GM21737 (cell line): Measurements from ENCODE around the gene CMBL.
"Not testable (repeated sequence)": the region's sequence is repeated elsewhere in the genome, so short reads cannot be mapped to it uniquely, and the experiment has no call there.

Source experiments
- ATAC-seq: cut with Tn5 transposase; IDR thresholded peaks from one replicate; pipeline ENCODE4 v1.9.1; 2021; ENCODE audit warnings: mild to moderate bottlenecking, moderate library complexity; ENCODE audit not compliant: unreplicated experiment

Gene CMBL

GRCh38 chr5:10310835-10311570, 3.3 kb upstream of the CMBL start:
- ATAC-seq = not testable (repeated sequence)

DNA sequence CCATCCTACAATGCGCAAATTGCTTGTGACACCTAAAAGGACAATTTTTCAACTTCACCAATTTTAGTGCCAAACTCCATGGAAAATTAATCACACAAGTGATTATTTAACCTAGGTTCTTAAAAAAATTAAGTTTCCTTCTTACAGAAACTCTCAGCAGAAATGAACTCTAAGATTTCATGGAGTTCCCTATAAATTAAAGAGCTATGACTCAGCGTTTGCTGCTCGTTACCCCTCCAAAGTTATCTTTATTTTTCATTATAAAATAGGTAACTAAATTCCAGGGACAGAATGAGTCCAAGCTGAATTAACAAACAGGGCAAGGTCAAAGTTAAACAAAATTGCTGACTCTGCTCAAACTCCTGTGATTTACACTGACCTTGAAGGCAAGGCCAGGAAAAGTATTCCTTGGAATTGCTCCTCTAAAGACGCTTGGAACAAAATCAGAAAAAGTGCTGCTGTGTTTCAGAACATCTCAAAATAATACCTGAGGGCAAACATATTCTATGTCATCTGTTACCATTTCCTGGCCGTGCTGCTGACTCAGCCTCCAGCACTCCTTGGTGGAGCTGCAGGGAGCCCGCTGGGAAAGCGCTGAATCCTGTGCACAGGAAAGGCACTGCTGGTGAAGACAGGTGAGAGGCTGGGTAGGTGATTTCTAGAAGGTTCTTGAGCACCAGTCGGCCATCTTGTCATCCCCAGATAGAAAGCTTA, 2.5 kb upstream of the CMBL start:
- ATAC-seq = no peak

GRCh38 chr5:10308844-10309243, 1.1 kb upstream of the CMBL start:
- ATAC-seq = no peak

DNA sequence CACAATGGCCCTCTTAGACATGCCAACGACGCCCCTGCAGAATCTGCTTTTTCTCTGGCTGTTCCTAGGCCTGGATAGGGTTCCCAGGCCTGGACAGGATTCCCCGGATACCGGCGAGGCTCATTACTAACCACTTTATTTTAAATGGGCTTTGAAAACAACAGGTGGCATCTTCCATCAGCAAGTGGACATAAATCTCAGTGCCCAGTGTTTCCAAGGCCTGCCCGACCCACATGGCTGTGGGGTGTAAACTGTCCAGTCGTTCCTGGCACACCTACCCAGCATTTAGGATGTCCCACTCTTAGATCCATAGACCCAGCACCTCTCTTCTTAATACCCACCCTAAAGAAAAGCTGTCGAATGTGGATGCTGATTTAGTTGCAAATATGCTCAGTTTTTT, 896 bp downstream of the CMBL start:
- ATAC-seq = no peak

GRCh38 chr5:10306114-10306513, 1.6 kb downstream of the CMBL start:
- no peak for ATAC-seq

DNA sequence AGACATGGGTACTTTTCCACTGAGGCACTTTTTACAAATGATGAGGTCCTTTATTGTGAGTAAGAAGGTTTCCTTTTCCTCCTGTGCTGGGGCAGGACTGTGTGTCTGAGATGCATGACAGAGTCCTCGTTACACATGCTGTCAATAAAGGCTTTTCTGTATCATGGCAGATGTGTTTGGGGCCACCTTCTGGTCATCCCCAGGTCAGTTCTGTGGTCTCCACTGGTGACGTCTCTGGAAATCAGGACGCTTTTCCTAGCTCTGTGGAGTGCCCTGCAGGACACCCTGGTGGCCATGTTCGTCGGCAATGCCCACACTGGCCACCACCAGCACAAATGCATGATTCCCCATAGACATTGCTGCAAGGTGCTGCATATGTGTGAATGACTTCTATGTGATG, 2.8 kb downstream of the CMBL start:
- ATAC-seq = no peak

- ATAC-seq = no peak
Observed at GRCh38 chr5:10303699-10304170, 4.0 kb downstream of the CMBL start.

DNA sequence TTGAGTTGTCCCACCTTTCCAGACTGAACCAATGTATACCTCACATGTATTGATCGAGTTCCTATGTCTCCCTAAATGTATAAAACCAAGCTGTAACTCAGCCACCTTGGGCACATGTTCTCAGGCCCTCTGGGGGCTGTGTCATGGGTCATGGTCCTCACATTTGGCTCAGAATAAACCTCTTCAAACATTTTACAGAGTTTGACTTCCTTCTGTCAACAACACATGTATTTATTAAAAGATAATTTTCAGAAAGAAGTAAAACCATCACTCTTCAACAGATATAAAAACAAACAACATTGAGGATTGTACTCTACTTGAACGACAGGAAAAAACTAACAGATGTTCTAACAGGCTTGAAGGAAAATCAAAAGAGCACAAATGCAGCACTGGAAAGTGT, 4.5 kb downstream of the CMBL start:
- no peak for ATAC-seq

DNA sequence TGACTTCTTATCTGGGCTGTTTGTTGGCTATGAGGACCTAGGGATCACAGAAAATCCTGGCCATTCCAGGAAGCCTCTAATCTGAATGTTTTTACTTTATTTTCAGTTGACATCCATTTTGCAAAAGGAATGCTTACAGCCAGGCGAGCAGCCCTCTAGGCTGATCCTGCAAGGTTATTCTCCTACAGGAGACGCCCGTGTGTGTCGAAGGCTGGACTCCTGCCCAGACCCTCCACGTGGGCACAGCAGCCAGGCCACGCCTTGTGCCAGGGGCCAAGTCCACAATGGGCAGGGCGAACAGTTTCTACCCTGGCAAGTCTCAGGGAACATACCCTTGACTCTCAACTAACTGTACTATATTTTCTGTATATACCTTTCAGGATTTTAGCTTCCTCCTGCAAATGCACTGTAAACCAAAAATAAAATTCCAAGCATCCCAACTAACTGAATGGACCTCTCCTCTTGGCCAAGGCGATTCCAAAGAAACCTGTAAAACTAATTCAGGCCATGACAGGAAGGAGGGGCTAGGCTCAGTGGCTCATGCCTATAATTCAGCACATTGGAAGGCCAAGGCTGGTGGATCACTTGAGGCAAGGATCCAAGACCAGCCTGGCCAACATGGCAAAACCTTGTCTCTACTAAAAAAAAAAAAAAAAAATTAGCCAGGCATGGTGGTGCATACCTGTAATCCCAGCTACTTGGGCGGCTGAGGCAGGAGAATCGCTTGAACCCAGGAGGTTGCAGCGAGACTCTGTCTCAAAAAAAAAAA, 5.7 kb downstream of the CMBL start:
- ATAC-seq = no peak

DNA sequence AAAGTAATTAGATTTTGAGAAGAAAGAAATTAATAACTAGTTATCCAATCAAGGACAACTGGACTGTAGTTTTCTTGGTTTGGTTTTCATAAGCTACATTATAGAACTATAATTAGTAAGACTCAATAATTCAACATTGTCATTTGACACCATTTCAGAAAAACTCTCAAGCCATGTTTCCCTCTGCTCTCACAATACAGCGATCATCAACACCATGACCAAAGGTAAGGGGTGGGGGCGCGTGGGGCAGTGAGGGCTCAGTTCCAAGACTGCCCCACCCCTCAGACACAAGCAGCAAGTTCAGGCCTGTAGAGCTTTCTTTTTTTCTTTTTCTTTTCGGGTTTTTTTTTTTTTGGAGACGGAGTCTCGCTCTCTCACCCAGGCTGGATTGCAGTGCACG, 6.4 kb downstream of the CMBL start:
- ATAC-seq = no peak

- ATAC-seq = no peak
Observed at GRCh38 chr5:10300246-10300645, 7.5 kb downstream of the CMBL start.

DNA sequence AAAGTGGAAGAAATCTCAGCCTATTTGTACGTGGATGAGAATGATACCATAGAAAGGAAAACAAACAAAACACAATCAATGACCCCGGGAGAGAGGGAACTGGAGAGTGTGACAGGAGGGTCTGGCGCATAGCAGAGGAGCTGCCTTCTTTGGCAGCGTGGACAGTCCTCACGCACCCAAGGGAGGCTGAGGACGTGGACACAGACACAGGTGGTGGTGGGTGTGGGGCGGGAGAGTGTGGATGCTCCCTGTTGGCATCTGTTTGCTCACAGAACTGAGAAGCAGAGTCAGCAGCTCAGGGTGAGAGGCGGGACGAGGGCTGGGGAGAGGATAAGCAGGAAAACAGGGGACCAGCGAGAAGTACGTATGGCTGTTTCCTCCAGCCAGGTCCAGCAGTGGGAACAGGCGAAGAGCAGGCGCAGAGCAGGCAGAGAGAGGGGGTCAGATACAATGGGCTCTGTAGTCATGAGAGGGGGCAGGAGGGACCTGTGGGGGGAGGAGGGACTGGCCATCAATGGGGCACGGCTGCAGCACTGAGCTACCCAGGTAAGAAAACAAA, 10.0 kb downstream of the CMBL start:
- no peak for ATAC-seq

- ATAC-seq = no peak
Observed at GRCh38 chr5:10295619-10296326, 11.9 kb downstream of the CMBL start.

DNA sequence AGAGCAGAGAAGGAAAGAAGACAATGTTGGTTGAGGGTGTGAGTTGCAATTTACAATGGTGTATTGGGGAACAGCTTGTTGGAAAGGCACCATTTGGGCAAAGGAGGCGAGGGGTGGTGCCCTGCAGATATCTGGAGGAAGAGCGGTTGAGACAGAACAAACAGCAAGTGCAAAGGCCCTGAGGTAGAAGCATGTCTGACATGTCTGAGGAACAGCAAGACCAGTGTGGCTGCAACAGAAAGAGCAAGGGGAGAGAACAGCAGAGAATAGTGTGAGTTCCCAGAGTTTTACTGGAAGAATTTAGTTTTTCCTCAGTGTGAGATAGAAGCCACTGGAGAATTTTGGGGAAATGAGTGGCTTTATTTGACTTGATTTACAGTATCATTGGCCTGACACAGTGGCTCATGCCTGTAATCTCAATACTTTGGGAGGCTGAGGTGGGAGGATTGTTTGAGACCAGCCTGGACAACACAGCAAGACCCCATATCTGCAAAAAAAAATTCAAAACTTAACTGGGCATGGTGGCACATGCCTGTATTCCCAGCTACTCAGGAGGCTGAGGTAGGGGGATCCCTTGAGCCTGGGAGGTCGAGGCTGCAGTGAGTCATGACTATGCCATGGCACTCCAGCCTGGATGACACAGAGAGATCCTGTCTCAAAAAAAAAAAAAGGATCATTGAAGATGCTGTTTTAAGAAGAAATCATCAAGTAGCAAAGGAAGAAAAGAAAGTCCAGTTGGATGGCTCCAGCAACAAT, 13.6 kb downstream of the CMBL start:
- ATAC-seq = no peak

DNA sequence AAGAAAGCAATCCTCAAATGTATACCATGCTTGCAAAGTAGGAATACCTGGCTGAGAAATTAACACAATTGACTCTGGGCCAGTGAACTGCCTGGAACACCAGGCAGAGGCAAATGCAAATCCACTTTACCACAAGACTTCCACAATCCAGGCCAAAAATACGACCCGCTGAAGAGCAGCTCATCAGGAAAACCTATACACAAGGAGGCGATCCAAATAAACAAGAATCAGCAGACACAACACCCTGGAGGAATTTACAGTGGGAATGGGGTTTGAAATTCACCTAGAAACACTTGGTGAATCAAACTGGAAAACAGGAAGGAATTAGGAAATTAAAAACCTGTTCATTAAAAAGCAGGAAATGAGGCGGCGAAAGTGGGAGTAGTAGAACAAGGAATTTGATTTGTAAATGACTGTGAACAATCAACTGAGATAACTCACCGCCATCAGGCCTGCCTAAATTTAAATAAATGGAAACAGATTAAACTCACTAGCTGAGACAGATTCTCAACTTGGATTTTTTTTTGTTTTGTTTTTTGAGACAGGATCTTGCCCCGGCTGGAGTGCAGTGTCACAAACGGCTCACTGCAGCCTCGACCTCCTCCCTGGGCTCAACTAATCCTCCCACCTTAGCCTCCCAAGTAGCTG, 15.9 kb downstream of the CMBL start:
- no peak for ATAC-seq

GRCh38 chr5:10290438-10290837, 17.3 kb downstream of the CMBL start:
- no peak for ATAC-seq

GRCh38 chr5:10289991-10290390, 17.7 kb downstream of the CMBL start:
- ATAC-seq = no peak

DNA sequence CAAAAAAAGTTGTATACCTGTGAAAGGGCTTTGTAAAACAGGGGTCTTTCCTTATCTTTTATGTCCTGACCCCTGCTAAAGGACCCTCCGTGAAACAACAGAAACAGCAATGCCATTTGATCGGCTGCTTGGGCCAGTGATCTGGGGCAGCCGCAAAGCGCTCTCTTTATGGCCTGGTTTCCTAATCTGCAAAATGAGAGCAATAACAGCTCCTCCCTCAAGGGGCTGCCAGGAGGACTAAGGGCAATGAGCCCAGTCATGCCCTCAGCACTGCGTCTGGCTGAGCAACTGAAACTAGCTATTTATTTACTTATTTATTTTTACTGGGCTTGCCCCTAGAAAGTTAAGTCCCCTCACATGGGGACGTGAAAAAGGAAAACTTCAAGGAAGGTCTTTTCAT, 18.3 kb downstream of the CMBL start:
- no peak for ATAC-seq

DNA sequence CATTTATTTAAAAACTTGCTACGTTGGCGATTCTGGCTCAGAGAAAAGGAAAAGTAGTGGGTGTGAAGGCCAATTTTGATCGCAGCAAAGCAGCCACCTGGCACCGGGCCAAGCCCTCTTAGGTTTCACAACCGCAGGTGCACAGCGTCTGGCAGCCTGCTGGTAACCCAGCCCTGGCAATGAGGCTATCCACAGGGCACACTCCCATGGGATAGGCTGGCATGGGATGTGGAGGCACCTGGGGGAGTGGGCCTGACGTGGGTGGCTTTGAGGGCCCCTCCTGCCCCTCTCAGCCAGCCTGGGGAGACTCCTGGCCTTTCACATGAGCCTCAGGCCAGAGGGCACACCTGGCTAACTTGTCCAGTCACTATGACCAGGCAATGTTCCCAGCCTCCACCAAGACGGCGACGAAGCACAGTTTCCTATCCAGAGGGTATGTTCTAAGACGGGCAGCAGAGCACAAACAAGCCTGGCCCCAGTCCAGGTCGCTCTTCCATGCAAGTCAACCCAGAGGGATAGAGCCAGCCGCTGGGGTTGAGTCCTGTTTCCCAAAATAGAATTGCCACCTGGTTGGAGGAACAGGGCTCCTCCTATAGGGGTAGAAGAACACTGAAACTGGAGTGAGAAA, 19.0 kb downstream of the CMBL start:
- ATAC-seq = no peak
